Retinal pigment epithelial cell (primary cell): ENCODE results near the gene TBL1X.

Experiments used
- DNase-seq: peaks from one replicate; pipeline ENCODE4 v3.0.0-alpha.2; 2010; ENCODE audit warnings: low read depth
- H3K4me3 ChIP-seq: 2 replicates; pipeline ENCODE4 v1.5.1; 2011; ENCODE audit warnings: mild to moderate bottlenecking, low read length, control low read depth, moderate library complexity
- TF ChIP-seq, protein P1 (sequence below): conservative IDR thresholded peaks from 2 replicates; pipeline ENCODE4 v1.5.1; 2011; ENCODE audit warnings: low read depth, low read length, control low read depth, inconsistent platforms

TBL1X gene

DNA sequence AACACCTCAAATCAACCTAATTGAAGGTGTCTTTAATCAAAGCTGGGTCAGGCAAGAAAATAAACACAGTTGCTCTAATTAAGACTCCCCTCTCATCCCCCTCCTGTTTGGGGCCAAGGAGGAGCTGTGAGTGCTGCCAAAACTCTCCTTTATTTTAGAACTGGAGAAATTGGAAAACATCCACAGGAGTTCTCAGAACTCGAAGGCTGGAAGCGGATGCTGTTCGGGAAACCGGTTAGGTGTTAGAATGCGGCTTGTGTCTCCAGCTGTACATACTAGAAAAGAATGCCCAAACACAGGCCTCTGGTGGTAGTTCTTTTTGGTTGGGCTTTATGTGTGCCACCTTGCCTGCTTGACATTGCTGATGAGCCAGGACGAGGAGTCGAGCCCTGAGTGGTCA is 182.6 kb downstream of the TBL1X start:
- H3K4me3 ChIP-seq = no peak overlapping the region
- DNase-seq = no peak
- TF ChIP-seq, protein P1, sequence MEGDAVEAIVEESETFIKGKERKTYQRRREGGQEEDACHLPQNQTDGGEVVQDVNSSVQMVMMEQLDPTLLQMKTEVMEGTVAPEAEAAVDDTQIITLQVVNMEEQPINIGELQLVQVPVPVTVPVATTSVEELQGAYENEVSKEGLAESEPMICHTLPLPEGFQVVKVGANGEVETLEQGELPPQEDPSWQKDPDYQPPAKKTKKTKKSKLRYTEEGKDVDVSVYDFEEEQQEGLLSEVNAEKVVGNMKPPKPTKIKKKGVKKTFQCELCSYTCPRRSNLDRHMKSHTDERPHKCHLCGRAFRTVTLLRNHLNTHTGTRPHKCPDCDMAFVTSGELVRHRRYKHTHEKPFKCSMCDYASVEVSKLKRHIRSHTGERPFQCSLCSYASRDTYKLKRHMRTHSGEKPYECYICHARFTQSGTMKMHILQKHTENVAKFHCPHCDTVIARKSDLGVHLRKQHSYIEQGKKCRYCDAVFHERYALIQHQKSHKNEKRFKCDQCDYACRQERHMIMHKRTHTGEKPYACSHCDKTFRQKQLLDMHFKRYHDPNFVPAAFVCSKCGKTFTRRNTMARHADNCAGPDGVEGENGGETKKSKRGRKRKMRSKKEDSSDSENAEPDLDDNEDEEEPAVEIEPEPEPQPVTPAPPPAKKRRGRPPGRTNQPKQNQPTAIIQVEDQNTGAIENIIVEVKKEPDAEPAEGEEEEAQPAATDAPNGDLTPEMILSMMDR = no peak

DNA sequence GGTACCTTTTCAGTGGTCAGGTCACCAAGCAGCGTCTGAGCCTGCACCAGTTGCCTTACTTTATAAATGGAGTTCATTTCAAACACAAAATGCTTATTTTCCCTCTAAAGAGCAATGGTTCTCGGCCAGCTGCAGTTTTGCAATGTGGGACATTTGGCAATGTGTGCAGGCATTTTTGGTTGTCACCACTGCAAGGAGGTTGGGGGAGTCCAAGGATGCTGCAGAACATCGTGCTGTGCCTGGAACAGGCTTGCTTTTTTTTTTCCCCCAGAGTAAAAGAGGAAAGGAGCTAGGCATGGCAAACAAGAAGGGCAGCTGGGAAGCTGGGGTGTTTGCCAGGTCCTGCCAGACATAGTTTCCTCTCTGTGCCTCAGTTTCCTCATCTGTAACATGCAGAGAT is 185.2 kb downstream of the TBL1X start:
- DNase-seq = no peak
- TF ChIP-seq, protein P1 = no peak
- no peak overlapping the region for H3K4me3 ChIP-seq

DNA sequence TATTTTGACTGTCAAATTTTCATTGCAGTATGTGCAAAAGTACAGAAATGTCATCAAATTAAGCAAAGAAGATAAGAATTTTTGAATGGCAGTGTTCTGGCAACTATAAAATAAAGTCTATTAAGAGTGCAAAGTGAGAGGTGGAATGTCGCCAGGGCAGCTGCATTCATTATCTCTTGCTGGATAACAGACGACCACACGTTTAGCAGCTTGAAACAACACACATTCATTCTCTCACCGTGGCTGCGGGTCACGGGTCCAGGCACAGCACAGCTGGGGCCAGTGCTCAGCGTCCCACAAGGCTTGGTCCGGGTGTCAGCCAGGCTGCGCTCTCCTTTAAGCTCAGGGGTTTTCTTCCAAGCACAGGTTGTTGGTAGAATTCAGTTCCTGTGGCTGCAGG is 186.9 kb downstream of the TBL1X start:
- TF ChIP-seq, protein P1 = no peak
- no peak for DNase-seq
- no peak overlapping the region for H3K4me3 ChIP-seq

GRCh38 chrX:9654929-9655328 is 190.1 kb downstream of the TBL1X start:
- no peak overlapping the region for H3K4me3 ChIP-seq
- DNase-seq = no peak
- TF ChIP-seq, protein P1 = no peak

- TF ChIP-seq, protein P1 = no peak
- no peak for DNase-seq
- no peak overlapping the region for H3K4me3 ChIP-seq
These were observed 191.4 kb downstream of the TBL1X start for GRCh38 chrX:9656277-9656676.

GRCh38 chrX:9656871-9657270 is 192.0 kb downstream of the TBL1X start:
- TF ChIP-seq, protein P1 = no peak
- DNase-seq = no peak
- no peak overlapping the region for H3K4me3 ChIP-seq

- no peak for DNase-seq
- H3K4me3 ChIP-seq = no peak overlapping the region
- TF ChIP-seq, protein P1 = no peak
These were observed 192.9 kb downstream of the TBL1X start for GRCh38 chrX:9657590-9658256.
